H54 (cell line): ENCODE data around the gene PGGT1B.
A peak's percentile ranks its signal among the peaks of the same experiment; 100 is the strongest.
"Not testable (repeated sequence)": the region's sequence is repeated elsewhere in the genome, so short reads cannot be mapped to it uniquely, and the experiment has no call there.

Experiments used
- DNase-seq: peaks from one replicate; pipeline ENCODE4 v3.0.0; 2011; ENCODE audit warnings: low spot score, mixed read lengths; ENCODE audit not compliant: insufficient read length
- FAIRE-seq: peaks from 3 replicates; lab custom pipeline; 2011; peaks lifted over from hg19 to GRCh38; lab: Jason Lieb, UNC
- POLR2A ChIP-seq: IDR thresholded peaks from 2 replicates; pipeline ENCODE4 v1.6.1; 2011; ENCODE audit warnings: low read depth, mild to moderate bottlenecking, low read length

PGGT1B gene

DNA sequence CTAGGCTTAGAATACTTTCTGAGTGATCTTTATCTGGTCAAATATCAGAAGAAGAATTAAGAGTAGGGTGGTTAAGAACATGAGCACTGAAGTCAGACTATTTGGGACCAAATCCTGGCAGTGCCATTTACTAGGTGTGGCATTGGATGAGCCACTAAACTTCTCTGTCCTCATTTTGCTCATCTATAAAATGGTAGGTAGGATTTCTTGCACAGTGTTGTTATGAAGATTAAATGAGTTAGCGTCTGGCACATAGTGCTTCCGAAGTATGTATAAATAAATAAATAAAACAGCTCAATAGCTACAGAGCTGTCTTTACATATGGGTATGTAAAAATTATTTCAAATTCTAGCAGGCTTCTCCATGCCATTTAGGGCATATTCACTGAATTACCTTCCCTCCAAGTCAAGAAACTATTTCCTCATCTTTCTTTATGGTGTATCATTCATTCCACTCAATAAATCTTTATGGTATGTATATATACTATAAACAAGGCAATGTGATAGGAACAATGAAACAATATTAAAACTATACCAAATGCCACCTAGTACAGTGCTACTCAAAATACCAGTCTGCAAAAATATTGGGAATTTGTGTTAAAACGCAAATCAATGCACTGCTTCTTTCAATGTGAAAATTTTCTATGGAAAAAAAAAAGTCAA, 9.8 kb upstream of the PGGT1B start:
- DNase-seq (no peak), FAIRE-seq (no peak)
- no peak for TF ChIP-seq POLR2A

DNA sequence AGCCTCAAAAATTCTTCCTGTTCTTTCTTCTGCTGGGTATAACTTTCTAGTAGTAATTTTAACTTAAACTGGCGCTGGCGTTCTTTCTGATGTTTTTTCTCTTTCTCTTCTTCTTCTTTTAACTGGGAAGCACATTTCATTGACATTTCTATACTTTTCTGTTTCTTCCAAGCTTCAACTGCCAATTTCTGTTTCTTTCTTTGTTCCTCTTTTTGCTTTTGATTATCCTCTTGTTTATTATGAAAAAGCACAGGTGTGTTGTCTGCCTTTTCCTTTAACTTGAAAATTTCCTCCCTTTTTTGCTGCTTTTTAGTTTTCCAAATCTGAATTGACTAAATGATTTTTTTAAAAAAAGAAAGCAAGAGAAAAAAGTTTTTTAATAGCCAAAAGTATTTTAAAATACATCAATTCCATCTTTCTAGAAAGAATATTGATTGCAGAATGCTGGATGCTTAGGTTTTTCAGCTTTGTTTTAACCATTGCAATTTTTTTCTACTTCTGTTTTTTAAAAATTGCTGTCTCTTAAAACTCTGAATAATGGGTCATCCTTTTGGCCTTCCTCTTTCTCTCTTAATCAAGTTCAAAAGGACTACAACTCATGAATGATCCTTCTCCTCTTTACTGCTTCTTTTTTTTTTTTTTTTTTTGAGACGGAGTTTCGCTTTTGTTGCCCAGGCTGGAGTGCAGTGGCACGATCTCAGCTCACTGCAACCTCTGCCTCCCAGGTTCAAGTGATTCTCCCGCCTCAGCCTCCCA, 8.8 kb upstream of the PGGT1B start:
- no peak for FAIRE-seq
- no peak for DNase-seq
- no peak for TF ChIP-seq POLR2A

DNA sequence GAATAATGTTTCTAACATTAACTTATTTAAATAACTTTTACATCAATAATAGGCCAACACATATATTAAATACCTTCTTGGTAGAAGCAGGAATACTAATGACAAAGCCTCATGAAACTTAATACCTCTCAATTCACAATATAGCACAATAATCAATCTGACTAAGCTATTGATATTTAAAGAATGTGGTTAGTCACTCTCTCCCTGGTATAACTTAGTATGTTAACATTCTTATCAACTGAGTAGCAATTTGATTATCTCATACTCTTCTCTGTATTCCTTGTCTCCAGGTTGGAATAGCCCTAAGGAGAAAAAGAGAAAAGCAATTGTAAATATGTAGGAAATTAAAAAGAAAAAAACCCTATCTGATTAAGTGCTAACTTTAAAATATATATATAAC, 4.9 kb upstream of the PGGT1B start:
- DNase-seq (no peak), FAIRE-seq (peak; percentile 33)
- TF ChIP-seq POLR2A: no peak

DNA sequence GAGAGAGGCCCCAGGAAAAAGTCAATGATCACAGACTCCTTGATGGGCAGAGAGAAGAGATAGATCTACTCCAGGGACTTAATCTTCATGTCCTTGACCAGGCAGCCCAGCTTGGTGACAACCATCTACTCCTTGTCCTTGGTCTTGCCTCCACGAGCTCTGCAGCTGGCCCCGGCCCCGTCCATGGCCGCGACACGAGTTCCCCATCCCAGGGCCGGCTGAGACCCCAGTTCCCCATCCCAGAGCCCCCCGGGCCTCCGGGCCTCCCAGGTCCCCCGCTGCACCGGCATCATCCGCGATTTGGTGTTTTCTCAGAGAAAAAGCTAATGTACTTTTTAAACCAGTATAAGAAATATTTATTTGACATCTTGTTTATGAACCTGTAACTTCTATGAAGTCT, 2.5 kb upstream of the PGGT1B start:
- no peak for DNase-seq
- FAIRE-seq: no peak
- TF ChIP-seq POLR2A: no peak

DNA sequence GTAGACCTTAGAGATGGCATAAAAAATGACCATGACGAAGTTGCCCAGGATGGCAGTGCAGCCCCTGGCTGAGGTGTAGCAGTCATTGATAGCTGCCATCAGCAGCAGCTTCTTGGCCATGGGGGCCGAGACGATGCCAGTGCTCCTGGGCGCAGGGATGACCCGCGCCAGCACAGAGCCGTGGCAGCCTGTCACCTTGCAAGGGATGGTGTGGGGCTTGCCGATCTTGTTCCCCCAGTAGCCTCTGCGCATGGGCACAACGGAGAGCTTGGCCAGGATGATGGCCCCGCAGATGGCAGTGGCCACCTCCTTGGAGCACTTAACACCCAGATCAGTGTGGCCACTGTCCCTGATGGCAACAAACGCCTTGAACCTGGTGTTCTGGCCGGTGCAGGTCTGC, 2.1 kb upstream of the PGGT1B start:
- FAIRE-seq (no peak), DNase-seq (no peak)
- TF ChIP-seq POLR2A: no peak

DNA sequence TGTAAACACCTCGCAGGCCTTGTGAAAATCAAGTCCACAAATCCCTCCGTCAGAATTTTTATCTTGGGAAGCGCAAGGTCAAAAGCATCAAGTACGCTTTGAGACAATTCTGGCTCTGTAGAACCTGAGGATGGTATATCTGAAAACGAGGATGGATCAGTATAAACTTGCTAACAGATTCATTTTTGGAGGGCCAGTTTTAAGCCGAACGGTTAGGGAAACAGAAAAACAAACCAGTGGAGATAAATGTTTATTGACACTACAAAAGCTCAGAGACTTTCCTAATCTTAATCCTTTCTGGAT, 352 bp upstream of the PGGT1B start:
- FAIRE-seq: no peak
- no peak for TF ChIP-seq POLR2A
- no peak for DNase-seq

DNA sequence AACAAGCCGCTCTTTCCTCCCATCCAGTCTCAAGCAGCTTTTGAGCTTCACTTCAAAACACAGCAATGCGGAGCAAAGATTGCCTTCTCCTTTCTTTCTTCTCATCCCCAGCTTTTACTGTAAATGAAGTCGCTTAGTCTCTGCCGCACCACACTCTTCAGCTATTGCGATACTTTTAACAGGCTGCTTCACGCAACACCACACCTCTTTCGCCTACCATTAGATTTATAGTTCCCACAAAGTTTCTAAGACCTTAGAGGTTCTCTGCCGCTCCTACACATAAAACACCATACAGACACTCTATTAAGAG, 711 bp downstream of the PGGT1B start:
- DNase-seq (no peak), FAIRE-seq (no peak)
- no peak for TF ChIP-seq POLR2A

DNA sequence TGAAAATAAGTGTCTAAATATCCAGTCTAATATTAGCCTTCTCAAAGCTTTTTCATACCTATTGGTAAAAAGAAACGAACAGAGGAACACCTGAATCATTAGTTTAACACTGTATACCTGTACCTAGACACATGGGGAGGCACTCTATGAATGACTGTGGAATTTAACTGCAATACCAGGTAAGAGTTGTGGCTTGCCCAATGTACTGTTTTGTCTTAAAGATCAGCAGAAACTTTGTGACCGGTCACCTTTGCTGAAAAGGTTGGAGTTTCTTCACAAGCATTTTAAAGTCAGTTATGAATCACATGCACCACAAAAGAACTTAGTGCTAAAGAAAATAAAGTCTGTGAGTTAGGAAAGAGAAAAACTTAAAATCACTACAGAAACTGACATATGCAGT, 2.4 kb downstream of the PGGT1B start:
- FAIRE-seq (no peak), DNase-seq (no peak)
- TF ChIP-seq POLR2A: no peak

DNA sequence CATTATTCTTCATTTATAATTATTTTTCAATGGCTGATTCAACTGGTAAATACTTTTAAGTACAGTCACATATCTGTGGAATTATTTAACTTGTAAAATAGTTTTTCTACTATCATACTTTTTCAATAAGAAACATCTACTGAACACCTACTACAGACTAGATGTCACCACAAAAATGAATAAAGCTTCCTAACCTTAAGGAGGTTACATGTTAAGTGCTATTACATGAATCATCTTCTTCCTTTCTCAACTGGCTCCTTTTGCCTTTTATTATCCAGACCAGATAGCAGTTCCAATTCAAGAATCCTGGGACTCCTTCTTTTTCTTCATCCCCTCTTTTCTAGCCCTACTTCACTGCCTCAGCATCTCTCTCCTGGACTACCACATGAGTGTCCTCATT, 4.7 kb downstream of the PGGT1B start:
- FAIRE-seq (no peak), DNase-seq (no peak)
- no peak for TF ChIP-seq POLR2A

DNA sequence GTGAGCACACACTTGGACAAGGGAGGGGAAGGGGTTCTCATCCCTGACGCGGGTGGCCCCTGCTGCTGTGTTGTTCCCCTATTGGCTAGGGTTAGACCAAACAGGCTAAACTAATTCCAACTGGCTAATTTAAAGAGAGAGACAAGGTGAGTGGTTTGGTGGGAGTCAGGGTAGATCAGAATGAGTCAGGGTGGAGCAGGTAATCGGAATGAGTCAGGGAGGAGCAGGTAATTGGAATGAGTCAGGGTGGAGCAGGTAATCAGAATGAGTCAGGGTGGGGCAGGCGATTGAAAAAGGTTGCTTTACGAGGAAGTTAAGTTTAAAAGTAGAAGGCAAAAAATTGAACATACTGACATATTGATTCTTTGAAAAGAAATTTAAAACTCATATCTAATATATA, 13.3 kb downstream of the PGGT1B start:
- not testable (repeated sequence) for FAIRE-seq, DNase-seq

DNA sequence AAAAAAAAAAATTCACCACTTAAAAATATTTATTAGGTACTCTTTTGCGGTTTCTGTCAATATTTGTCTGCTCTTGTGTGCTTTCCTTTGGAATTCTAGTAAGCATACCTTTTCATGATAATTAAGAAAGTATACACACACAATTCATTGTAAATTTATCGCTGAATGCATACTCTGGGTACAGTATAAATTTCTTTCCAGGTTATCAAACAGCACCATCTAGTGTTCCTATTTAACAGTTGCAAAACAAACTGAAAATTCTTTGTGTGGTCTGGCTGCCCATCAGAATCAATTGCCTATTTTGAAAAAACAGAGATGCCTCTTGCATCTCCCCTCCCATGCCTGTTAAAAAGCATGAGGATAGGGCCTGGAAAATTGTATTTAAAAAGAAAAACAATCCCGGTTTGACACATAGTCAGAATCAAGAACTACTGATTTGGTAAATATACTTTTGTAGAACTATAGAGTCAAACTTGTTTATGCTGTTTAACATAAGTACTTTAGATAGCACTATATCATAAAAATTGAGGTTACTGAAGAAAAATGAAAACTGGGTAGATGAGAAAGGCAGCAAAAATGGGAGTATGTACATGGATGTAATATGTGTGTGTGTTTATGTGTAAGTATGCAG, 16.2 kb downstream of the PGGT1B start:
- FAIRE-seq (peak; percentile 52), DNase-seq (no peak)

DNA sequence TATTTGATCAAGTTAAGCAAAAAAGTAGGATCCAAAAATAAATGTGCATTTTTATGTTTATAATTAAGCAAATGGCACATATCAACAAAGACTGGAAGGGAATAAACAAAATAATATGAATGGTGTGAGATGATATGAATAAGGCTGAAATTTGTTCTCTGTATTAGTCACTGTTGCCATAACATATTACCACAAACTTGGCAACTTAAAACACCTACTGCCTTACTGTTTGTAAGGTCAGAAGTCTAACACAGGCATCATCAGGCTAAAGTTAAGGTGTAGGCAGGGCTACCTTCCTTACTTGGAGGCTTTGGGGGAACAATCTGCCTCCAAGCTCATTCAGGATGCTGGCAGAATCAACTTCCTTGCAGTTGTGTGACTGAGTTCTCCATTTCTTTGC, 19.3 kb downstream of the PGGT1B start:
- no peak for TF ChIP-seq POLR2A
- FAIRE-seq (peak; percentile 92), DNase-seq (no peak)

More for the DNA sequence above, 16.2 kb downstream of the PGGT1B start:
- no peak for TF ChIP-seq POLR2A

DNA sequence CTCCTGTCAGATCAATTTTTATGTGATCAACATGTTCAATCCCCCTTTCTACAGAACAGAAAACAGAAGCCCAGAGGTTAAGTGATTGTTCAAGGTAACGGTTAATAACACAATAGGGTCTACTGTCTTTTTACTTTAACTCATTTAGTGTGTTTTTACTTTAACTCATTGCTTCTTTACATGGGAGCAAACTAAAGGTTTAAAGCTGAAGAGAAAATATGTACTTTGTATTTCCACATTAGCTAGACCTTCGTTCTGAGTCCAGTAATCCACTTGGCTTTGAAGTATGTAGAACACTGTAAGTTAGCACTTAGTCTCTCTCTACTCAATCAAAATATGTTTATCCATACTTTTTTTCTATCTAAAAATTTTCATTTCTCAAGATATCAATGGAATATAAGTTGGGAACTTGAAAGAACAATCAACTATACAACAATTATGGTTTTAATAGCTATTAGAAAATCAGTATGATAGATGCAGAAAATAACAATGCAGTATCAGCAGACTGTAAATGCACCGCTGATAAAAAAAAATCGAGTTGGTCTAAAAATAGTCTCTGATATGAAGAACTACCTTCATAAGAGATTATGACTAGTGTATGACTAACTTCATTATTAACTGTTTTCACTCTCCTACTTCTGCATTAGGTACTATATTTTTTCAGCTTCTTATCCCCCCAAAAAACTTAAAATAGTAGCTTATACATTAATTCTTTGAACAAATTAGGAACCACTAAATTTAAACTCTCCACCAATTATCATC, 20.6 kb downstream of the PGGT1B start:
- TF ChIP-seq POLR2A: no peak
- DNase-seq (no peak), FAIRE-seq (peak; percentile 41)

DNA sequence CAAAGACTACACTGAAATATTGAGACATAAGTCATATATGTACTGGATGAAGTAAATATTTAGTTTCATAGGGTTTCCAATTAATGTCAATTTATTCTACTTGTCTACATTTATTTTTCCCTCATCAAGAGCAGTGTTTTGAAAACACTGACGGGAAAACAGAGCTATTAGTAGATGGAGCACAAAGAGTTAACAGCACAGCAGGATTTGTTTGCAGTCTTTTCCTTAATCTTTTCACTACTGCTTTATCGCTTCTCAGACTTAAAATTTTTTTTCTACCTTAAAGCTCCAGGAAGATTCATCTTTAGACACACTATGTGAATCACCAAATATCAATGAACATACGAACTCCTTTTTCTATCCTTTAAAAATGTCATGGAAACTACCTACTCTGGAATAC, 25.6 kb downstream of the PGGT1B start:
- no peak for DNase-seq
- FAIRE-seq: no peak
- TF ChIP-seq POLR2A: no peak
